Middle frontal gyrus (tissue), 1 donor: ENCODE data around the gene PLXNA1.

Experiments used
- DNase-seq: peaks from one replicate; pipeline ENCODE4 v3.0.0-alpha.2; 2015; ENCODE audit warnings: low spot score; ENCODE audit errors: extremely low spot score

PLXNA1 gene

DNA sequence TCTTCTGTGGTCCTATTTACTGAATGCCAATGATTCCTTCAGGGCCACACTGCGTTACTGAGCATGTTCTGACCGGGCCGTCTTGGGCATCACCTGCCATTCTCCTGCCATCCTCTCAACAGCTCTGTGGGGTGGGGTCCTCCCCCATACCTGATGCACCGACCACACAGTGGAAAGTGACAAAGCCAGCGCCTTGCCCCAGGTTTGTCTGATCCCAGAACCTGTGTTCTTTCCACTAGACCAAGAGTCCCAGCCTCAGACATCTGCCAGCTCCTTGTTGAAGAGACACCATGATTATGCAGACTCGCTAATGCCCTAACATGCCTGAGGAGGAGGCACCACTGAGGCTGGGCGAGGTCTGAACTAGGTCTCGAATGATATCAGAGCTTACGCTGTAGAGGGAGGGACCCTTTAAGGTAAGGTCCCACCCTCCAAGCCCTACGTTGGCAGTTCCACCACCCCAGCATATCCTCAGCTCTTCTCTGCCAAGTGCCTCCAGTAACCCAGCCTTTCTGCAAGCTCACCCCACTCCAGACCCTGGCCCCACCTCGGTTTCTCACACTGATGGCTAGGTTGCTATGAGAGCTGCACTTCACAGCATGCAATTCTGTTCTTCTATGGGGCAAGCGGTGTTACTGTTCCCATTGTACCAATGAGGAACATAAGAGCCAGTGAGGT is 29.8 kb upstream of the PLXNA1 start:
- DNase-seq, result no peak

DNA sequence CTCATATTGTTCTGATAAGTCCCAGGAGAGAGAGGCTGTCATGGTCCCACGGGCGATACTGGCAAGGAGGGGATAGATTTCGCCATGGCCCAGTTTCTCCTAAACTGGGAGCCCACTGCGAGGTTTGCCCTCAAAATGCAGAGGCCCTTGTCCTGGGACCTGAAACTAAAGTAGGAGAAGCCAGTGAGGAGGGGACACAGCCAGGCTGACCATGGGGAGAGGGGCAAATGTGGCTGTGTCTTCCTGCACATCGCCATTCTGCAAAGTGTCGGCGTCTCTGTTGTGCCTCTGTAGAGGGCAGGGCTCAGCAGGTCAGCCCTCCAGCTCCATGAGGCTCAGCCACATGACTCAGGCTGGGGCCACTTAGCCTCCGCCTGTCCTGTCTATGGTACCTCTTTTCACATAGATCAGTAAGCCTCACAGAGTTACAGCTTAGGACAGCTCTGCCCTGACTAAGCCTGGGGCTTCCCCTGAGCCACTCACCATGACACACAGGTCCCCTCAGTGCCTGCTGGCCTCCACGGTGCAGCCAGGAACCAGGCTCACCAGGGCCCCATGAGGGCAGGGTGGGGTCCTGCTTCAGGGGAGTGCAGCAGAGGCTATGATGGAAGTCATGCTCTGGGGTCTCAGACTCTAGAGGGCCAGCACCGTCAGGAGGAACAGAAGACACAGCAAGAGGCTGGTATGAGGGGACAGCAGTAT is 28.6 kb upstream of the PLXNA1 start:
- no peak for DNase-seq

GRCh38 chr3:126955004-126955790 is 27.7 kb upstream of the PLXNA1 start:
- DNase-seq, result no peak

GRCh38 chr3:126956361-126956760 is 26.6 kb upstream of the PLXNA1 start:
- no peak for DNase-seq

DNA sequence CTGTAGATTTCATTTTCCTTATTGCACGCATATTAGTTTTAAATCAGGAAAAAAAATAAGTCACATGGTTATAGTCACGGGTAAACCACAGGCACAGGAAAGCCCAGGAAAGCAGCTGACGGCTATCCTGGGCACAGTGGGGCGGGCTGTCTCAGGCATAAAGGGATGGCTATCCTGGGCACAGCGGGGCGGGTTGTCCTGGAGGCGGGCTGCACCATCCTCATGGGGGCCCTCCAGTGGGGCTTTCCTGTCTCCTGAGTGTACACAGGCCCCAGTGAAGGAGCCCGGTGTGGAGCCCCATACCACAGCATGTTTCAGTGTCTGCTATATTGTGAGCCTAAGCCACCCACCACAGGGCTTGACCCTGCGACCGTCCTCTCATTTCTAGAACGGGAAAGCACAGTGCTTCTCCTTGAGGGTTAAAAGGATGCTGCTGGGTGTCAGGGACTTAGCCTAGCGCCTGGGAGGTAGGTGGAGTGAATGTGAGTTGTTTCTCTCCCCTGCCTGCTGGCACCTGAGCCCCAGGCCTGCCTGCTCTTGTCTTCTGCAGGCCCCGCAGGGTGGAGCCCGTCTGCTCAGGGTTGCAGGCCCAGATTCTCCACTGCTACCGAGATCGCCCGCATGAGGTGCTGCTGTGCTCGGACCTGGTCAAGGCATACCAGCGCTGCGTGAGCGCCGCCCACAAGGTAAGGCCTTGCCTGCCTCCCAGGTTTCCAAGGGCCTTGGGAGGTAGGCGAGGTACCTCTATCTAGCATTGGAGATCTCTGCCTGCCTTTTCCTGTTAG is 25.9 kb upstream of the PLXNA1 start:
- no peak for DNase-seq

DNA sequence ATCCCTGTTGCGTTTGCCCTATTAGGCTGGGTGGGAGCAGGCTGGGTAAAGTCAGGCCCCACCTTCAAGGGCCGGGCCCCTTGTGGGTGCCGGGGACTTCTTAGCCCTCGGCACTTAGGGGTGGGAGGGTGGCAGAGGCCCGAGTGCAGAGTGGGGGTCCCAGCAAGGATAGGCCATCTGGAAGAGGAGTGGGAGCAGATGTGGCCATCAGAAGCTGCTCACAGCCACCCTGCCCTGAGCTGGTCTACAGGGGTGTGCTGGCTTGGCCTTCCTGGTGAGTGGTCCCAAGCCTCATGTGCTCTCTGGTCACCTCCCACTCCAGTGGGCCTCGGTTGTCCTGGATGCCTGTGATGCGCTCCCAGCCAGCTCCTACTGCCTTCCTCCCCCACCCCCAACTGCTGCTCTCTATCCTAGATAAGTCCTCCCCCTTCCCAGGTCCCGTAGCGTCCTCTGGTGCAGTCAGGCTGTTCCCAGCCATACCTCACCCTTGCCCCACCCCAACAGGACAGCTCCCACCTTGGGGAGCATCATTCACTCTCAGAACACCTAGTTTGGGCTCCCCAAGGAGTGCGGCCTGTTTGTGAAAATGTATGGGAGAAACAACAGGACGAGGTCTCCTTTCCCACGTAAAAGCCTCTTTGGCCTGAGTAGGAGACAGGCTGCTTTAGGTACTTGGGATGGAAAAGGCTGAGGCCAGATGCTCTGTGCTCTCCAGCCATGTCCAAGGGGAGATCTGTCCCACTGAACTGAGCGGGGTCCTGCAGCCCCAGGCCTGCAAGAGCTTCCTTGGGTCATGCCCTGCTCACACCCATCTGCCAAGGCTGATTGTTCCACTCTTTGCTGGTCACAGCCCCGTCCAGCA is 24.9 kb upstream of the PLXNA1 start:
- DNase-seq, result no peak

DNA sequence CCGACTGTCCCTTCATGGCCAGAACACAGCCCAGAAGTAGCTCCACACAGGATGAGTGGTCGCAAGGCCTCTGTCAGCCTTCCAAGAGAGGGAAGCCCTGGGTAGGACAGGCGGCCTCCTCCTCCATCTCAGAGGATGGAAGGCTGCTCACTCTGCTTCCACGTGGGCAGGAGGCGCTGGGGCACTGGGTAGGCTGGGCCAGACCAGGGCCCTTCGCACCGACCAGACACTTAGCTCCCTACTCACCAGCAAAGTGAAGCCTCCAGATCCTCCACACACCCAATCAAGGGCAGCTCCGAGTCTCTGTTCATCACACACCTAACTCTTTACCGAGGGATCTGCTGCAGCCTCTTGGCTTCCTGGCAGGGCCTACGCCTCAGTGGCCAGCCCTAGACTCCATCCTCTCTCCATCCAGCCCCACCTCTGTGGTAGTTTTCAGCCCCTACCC is 24.3 kb upstream of the PLXNA1 start:
- DNase-seq, result no peak

DNA sequence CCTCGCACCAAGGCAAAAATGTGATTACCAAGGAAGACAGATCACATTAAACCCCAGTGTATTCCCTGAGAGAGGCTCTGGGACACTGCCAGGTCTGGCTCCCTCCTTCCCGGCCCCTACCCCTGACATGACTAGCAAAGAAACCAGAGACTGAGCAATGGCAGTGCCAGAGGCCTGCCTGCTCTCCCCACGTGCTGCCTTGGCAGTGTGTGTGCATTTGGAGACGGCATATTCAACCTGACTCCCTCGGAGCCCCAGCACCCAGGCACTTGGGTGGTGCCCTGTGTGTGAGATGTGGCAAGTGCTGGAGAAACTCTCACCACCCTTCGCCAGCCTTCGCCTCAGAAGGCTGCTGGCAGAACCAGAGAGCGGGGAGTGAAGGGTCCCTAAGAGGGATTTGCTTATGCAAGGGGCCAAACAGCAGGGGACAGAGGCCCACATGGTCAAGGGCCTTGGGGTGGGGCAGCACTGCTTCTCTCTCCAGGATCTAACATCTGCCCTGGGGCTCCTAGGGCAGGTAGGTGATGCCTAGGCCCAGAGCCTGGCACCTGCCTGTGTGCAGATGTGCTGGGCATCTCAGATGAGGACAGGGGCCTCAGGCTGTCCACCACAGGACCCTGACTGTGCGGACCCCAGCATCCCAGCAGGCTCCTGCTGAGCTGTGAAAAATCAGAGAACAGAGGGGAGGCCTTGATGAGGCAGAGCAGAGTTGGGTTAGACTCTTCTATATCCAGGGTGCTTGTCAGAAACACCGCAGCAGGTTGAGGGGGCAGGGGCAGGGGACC is 23.6 kb upstream of the PLXNA1 start:
- no peak for DNase-seq

- DNase-seq, result no peak
Measured at GRCh38 chr3:126959921-126960603, 22.9 kb upstream of the PLXNA1 start.

- no peak for DNase-seq
Measured at GRCh38 chr3:126960604-126960995, 22.3 kb upstream of the PLXNA1 start.

DNA sequence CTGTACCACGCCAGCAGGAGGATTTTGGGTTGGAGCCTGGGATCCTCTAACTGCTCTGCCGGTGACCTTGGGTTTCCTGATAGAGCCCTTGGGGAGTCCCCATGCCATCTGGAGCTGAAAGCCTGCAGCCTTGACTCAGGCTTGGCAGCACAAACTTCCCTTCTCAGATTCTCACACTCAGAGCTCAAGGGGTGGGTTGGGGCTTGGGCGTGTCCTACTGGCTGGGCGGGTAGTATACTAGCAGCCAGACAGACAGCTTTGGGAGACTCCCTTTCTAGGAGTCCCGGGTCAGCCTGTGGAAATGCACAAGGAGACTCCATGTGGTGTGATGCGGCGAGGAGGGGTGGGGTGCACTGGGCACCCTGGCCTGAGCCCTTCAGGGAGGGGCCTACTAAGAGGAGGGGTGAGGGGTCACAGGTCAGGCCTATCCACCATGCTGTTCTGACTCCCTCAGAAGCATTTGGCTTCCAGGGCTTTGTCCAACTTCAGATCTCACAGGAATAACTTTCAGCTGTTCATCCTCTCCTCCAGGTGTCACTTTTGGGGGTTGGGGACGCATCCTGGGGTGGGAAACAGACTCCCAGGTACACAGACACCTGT is 21.6 kb upstream of the PLXNA1 start:
- DNase-seq, result no peak

GRCh38 chr3:126961791-126962461 is 21.0 kb upstream of the PLXNA1 start:
- DNase-seq, result no peak

DNA sequence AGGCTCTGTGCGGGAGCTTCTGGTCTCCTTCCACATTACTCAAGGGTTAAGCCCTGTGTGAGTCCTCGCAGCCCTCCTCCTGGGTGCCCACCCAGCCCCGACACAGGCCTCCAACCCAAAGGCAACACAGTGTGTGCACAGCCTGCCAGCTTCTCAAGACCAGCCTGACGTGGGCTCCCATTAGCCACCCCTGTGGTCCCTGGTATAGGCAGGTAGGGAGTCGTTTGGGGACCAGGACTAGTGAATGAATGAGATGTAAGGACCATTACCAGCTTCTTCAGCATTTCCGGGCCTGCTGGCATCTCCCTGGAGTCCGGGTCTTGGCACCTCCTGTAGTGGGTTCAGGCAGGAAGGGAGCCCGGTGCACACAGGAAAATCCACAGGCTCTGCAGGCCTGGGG is 20.2 kb upstream of the PLXNA1 start:
- no peak for DNase-seq

DNA sequence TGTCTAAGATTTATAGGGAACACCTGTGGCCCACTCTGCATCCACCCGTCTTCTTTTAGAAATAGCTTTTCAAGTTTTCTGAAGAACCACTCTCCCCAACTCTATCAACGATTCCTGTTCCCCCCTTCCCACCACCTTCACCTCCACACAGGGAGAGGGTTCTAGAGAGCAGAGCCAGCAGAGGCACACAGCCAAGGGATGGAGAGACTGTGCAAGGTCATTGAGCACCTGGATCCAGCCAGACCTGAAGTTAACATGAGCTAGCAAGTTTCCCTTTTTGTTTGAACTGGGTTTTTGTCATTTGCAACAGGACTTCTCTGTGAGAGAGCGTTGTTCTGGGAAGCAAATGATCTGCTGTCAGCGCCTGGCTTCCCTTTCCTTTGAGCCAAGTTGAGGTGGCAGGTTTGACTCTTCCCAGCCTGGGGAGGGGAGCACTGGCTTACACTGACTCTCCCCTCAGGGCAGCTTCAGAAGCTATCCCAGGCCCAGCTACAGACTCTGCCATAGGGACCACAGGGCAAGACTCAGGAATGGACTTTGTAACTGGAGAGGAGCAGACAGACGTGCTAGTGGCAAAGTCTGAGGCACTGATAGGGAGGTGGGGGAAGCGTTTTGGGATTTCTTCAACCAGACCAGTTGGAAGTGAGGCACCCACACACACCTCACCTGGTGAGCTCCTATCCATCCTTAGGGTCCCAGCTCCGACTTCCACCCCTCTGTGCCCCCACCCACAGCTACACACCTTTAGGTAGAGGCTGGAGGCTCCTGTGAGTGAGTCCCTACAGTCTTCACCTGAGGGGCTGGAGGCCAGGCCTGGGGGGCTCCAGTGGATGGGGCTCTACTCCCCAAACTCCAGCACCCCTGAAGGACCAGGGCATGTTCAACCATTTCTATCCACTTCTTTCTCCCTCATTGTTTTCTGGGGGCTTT is 19.4 kb upstream of the PLXNA1 start:
- no peak for DNase-seq

- DNase-seq, result no peak
Measured at GRCh38 chr3:126964261-126964660, 18.7 kb upstream of the PLXNA1 start.

GRCh38 chr3:126964950-126965349 is 18.0 kb upstream of the PLXNA1 start:
- no peak for DNase-seq

DNA sequence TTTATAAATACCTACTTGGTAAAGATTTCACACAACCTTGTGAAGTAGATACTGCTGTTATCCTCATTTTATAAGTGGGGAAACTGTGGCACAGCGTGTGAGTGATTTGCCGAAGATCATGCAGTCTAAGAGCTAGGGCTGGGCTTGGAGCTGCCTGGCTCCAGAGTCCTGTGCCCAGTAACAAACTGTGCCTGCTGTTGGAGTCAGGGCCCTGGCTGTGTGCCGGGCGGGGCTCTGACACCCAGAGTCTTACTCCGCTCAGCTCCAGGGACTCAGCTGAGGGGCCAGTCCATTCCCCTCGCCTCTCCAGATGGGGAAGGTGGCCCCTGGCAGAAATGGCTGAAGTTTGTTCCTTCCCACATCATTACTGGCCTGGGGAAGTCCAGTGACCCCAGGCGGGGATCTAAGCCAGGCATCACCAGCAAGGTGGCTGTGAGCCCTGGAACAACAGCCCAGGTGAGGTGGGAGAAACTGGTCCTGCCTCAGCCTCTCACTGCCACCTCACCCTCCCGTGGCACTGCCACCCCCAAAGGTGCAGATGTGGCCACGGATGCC is 17.3 kb upstream of the PLXNA1 start:
- DNase-seq, result no peak
